Activated naive CD8-positive, alpha-beta T cell treated with anti-CD3 and anti-CD28 coated beads, Interleukin-2, amount 50 U/mL, for 24 hours (primary cell): ENCODE measurements around the gene HCRTR1.

Experiments
- ATAC-seq: fragments of 150-1000 bp; cut with Tn5 transposase; one replicate; pipeline ENCODE4 v1.10.0; 2021
- DNase-seq: peaks from one replicate; pipeline ENCODE4 v3.0.0; 2021
- H3K27ac Mint-ChIP-seq: one replicate; pipeline ENCODE4 v1.8.0; 2021; ENCODE audit warnings: mild to moderate bottlenecking, mixed read lengths
- H3K27me3 Mint-ChIP-seq: one replicate; pipeline ENCODE4 v1.8.0; 2021; ENCODE audit warnings: mixed read lengths
- H3K36me3 Mint-ChIP-seq: one replicate; pipeline ENCODE4 v1.8.0; 2021; ENCODE audit warnings: low read depth, mixed read lengths
- H3K4me1 Mint-ChIP-seq: one replicate; pipeline ENCODE4 v1.8.0; 2021; ENCODE audit warnings: mixed read lengths
- H3K4me3 Mint-ChIP-seq: one replicate; pipeline ENCODE4 v1.8.0; 2021; ENCODE audit warnings: mild to moderate bottlenecking, moderate library complexity, mixed read lengths
- H3K9me3 Mint-ChIP-seq: one replicate; pipeline ENCODE4 v1.8.0; 2021; ENCODE audit warnings: mixed read lengths

Gene HCRTR1

DNA sequence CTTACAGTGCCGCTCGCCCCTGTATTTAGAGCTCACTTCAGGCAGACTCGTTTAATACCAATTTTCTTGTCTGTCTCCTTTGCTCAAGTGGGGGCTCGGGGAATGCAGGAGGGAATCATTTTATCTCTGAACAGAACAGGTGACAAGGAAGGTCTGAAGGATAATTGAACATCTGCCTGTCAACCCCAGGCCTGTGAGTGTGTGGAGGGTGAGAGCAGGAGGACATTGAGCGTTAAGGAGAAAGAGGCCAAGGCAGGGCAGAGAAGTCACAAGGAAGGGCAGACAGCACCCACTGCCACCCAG, 36.9 kb downstream of the HCRTR1 start:
- Mint-ChIP-seq H3K36me3 (no peaks in the 10 kb centered on the region), H3K27me3 (no peaks in the 10 kb centered on the region), H3K4me3 (no peak overlapping the region), H3K27ac (no peak overlapping the region), H3K4me1 (no peaks in the 10 kb centered on the region), H3K9me3 (no peaks in the 10 kb centered on the region)
- ATAC-seq, result no peak
- DNase-seq, result no peak

DNA sequence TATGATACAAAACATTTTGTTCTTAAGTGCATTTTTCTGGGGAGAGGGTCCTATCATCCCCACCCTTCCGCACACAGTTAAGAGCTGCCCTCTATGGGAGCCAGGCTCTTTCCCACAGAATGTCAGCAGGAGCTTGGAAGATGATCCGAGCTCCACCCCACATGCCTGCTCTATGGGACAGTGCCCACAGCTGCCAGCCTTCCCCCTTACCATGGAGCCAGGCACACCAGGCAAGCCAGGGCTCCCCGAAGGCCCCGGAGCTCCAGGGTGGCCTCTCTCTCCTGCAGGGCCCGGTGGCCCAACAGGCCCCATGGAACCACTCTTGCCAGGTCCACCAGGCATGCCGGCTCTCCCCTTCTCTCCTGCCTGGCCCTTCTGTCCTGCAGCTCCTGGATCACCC, 37.6 kb downstream of the HCRTR1 start:
- H3K36me3 Mint-ChIP-seq, result no peaks in the 10 kb centered on the region
- H3K27ac Mint-ChIP-seq, result no peak overlapping the region
- no peak overlapping the region for H3K4me3 Mint-ChIP-seq
- no peak for ATAC-seq
- no peaks in the 10 kb centered on the region for H3K27me3 Mint-ChIP-seq
- H3K4me1 Mint-ChIP-seq, result no peaks in the 10 kb centered on the region
- no peaks in the 10 kb centered on the region for H3K9me3 Mint-ChIP-seq
- DNase-seq, result no peak

DNA sequence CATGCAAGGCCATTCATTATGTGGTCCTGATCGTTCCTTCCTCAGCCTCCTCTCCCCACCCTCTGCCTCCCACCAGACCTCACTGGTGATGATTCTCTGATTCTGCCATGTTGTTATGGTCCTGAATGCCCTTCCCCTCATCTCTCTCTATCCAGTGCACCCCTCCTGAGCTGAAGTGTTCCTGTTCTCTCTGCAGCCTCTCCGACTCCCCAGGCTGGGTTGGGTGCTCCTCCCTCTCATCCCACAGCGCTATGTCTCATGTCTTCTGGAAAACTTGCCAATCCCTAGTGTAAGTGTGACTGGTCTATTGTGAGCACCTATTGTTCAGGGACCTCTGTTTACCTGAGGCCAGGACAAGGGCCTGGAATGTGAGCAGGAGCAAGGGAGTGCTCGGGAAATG, 38.3 kb downstream of the HCRTR1 start:
- H3K27me3 Mint-ChIP-seq, result no peaks in the 10 kb centered on the region
- H3K9me3 Mint-ChIP-seq, result no peaks in the 10 kb centered on the region
- no peak for ATAC-seq
- H3K36me3 Mint-ChIP-seq, result no peaks in the 10 kb centered on the region
- no peak overlapping the region for H3K4me3 Mint-ChIP-seq
- no peak overlapping the region for H3K27ac Mint-ChIP-seq
- H3K4me1 Mint-ChIP-seq, result no peaks in the 10 kb centered on the region
- no peak for DNase-seq

GRCh38 chr1:31657020-31657804, 39.7 kb downstream of the HCRTR1 start:
- H3K27ac Mint-ChIP-seq, result no peak overlapping the region
- H3K4me3 Mint-ChIP-seq, result no peak overlapping the region
- H3K4me1 Mint-ChIP-seq, result no peaks in the 10 kb centered on the region
- no peaks in the 10 kb centered on the region for H3K9me3 Mint-ChIP-seq
- DNase-seq (no peak), ATAC-seq (no peak)
- H3K36me3 Mint-ChIP-seq, result no peaks in the 10 kb centered on the region
- H3K27me3 Mint-ChIP-seq, result no peaks in the 10 kb centered on the region

GRCh38 chr1:31657972-31658510, 40.6 kb downstream of the HCRTR1 start:
- no peak for DNase-seq
- Mint-ChIP-seq H3K36me3 (no peaks in the 10 kb centered on the region), H3K27ac (no peak overlapping the region), H3K4me3 (no peak overlapping the region), H3K27me3 (no peaks in the 10 kb centered on the region), H3K9me3 (no peaks in the 10 kb centered on the region), H3K4me1 (no peaks in the 10 kb centered on the region)
- no peak for ATAC-seq

GRCh38 chr1:31658721-31659120, 41.2 kb downstream of the HCRTR1 start:
- H3K4me3 Mint-ChIP-seq, result no peak overlapping the region
- DNase-seq (no peak), ATAC-seq (no peak)
- no peaks in the 10 kb centered on the region for H3K4me1 Mint-ChIP-seq
- no peaks in the 10 kb centered on the region for H3K36me3 Mint-ChIP-seq
- no peaks in the 10 kb centered on the region for H3K9me3 Mint-ChIP-seq
- no peak overlapping the region for H3K27ac Mint-ChIP-seq
- no peaks in the 10 kb centered on the region for H3K27me3 Mint-ChIP-seq

GRCh38 chr1:31659889-31660288, 42.4 kb downstream of the HCRTR1 start:
- Mint-ChIP-seq H3K27me3 (no peaks in the 10 kb centered on the region), H3K27ac (no peak overlapping the region), H3K4me1 (no peaks in the 10 kb centered on the region), H3K4me3 (no peak overlapping the region), H3K9me3 (no peaks in the 10 kb centered on the region), H3K36me3 (no peaks in the 10 kb centered on the region)
- no peak for ATAC-seq
- DNase-seq, result no peak

- Mint-ChIP-seq H3K4me1 (no peaks in the 10 kb centered on the region), H3K9me3 (no peaks in the 10 kb centered on the region), H3K36me3 (no peaks in the 10 kb centered on the region), H3K4me3 (no peak overlapping the region), H3K27me3 (no peaks in the 10 kb centered on the region), H3K27ac (no peak overlapping the region)
- no peak for ATAC-seq
- no peak for DNase-seq
Observed at GRCh38 chr1:31660871-31661455, 43.5 kb downstream of the HCRTR1 start.

DNA sequence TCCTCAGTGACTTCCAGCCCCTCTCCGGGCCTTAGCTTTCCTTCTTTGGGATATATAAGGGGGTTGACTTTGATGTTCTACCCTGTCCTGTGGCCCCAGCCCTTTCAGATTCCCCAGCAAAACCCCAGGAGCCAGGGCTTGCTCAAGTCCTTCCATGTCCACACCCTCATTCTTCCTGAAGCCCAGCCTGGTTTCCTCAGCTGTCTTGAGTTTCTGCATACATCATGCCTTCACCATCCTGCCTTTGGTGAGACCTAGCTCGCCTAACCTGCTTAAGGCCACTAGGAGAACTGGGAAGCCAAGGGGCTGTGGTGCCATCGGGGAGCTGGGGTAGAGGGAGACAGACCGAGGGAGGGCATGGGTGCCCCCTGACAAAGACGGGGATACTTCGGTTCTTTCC, 44.4 kb downstream of the HCRTR1 start:
- ATAC-seq (no peak), DNase-seq (no peak)
- no peaks in the 10 kb centered on the region for H3K9me3 Mint-ChIP-seq
- no peak overlapping the region for H3K27ac Mint-ChIP-seq
- H3K27me3 Mint-ChIP-seq, result no peaks in the 10 kb centered on the region
- H3K4me3 Mint-ChIP-seq, result no peak overlapping the region
- no peaks in the 10 kb centered on the region for H3K4me1 Mint-ChIP-seq
- H3K36me3 Mint-ChIP-seq, result no peaks in the 10 kb centered on the region

GRCh38 chr1:31662463-31662862, 45.0 kb downstream of the HCRTR1 start:
- no peak overlapping the region for H3K27ac Mint-ChIP-seq
- ATAC-seq (no peak), DNase-seq (no peak)
- no peaks in the 10 kb centered on the region for H3K27me3 Mint-ChIP-seq
- H3K9me3 Mint-ChIP-seq, result no peaks in the 10 kb centered on the region
- no peak overlapping the region for H3K4me3 Mint-ChIP-seq
- H3K4me1 Mint-ChIP-seq, result no peaks in the 10 kb centered on the region
- H3K36me3 Mint-ChIP-seq, result no peaks in the 10 kb centered on the region

GRCh38 chr1:31663622-31664452, 46.3 kb downstream of the HCRTR1 start:
- DNase-seq (peak; percentile 75), ATAC-seq (peak; percentile 22)
- no peaks in the 10 kb centered on the region for H3K9me3 Mint-ChIP-seq
- no peaks in the 10 kb centered on the region for H3K4me1 Mint-ChIP-seq
- H3K4me3 Mint-ChIP-seq, result no peak overlapping the region
- no peaks in the 10 kb centered on the region for H3K36me3 Mint-ChIP-seq
- H3K27ac Mint-ChIP-seq, result no peak overlapping the region
- peaks cover under 1% of the 10 kb centered on the region for H3K27me3 Mint-ChIP-seq

GRCh38 chr1:31664528-31664927, 47.0 kb downstream of the HCRTR1 start:
- Mint-ChIP-seq H3K27ac (no peak overlapping the region), H3K9me3 (no peaks in the 10 kb centered on the region), H3K36me3 (no peaks in the 10 kb centered on the region), H3K4me1 (peaks cover under 1% of the 10 kb centered on the region), H3K4me3 (no peak overlapping the region), H3K27me3 (peaks cover 7% of the 10 kb centered on the region)
- DNase-seq (no peak), ATAC-seq (no peak)

GRCh38 chr1:31665234-31665878, 47.9 kb downstream of the HCRTR1 start:
- H3K4me1 Mint-ChIP-seq, result peaks cover 9% of the 10 kb centered on the region
- no peaks in the 10 kb centered on the region for H3K36me3 Mint-ChIP-seq
- ATAC-seq (no peak), DNase-seq (no peak)
- no peaks in the 10 kb centered on the region for H3K9me3 Mint-ChIP-seq
- no peak overlapping the region for H3K4me3 Mint-ChIP-seq
- H3K27me3 Mint-ChIP-seq, result peaks cover 14% of the 10 kb centered on the region
- no peak overlapping the region for H3K27ac Mint-ChIP-seq

DNA sequence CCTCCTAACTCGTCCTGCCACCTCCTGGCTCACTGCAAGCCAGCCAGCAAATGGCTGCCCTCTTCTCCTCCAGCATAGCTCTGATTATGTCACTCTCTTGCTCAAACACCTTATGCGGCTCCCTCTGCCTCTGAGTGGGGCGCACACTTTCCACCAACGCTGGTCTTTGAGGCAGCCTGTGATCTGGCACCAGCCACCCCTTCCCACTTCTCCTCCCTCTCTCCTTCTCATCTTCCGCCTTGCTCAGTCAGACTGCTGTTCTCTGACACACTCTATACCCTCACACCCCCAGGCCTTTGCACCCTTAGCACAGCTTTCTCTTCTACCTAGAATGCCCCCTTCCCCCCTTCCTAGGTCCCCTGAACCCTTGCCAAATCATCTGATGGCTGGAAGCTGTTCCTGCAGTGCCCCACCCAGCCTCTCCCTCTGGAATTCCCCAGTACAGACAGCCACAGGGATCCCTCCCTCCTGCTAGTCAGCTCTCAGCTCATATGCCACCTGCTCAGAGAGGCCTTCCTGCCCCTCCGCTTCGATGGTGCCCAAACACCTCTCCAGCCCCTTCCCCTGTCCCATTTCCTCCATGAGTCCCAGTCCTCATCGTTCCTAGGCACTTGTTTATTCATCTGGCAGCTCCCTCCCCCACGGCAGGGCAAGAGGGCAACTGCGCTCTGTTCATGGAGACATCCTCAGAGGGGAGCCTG, 48.9 kb downstream of the HCRTR1 start:
- Mint-ChIP-seq H3K36me3 (no peaks in the 10 kb centered on the region), H3K9me3 (no peaks in the 10 kb centered on the region), H3K27ac (no peak overlapping the region), H3K4me1 (peaks cover 12% of the 10 kb centered on the region), H3K27me3 (peaks cover 22% of the 10 kb centered on the region), H3K4me3 (no peak overlapping the region)
- no peak for DNase-seq
- ATAC-seq, result no peak
